HTERT RPE-1 (cell line): ENCODE measurements around the gene GPATCH1.
"Not testable (repeated sequence)": the region's sequence is repeated elsewhere in the genome, so short reads cannot be mapped to it uniquely, and the experiment has no call there.

Experiments used
- in situ Hi-C: fragments of 300-500 bp; cut with MboI; formaldehyde crosslinking; loops from 4 replicates; pipeline ENCODE4 v1.14.3; 2020; ENCODE audit warnings: low sequenced_read_pairs

Gene GPATCH1

DNA sequence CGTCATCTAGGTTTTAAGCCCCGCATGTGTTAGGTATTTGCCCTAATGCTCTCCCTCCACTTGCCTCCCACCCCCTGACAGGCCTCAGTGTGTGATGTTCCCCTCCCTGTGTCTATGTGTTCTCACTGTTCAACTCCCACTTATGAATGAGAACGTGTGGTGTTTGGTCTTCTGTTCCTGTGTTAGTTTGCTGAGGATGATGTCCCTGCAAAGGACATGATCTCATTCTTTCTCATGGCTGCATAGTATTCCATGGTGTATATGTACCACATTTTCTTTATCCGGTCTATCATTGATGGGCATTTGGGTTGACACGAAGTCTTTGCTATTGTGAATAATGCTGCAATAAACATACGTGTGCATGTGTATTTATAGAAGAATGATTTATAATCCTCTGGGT lies 73.3 kb downstream of the GPATCH1 start:
- in situ Hi-C loops = not testable (repeated sequence)

- in situ Hi-C loops = no loop called here
These were observed 75.4 kb downstream of the GPATCH1 start for GRCh38 chr19:33156334-33156733.

- in situ Hi-C loops = no loop called here
These were observed 76.9 kb downstream of the GPATCH1 start for GRCh38 chr19:33157906-33158305.

- in situ Hi-C loops = no loop called here
These were observed 77.4 kb downstream of the GPATCH1 start for GRCh38 chr19:33158365-33158764.

- in situ Hi-C loops = no loop called here
These were observed 78.2 kb downstream of the GPATCH1 start for GRCh38 chr19:33159149-33159548.

GRCh38 chr19:33159893-33160292 lies 78.9 kb downstream of the GPATCH1 start:
- in situ Hi-C loops = no loop called here

- in situ Hi-C loops = no loop called here
These were observed 80.2 kb downstream of the GPATCH1 start for GRCh38 chr19:33161201-33161600.

DNA sequence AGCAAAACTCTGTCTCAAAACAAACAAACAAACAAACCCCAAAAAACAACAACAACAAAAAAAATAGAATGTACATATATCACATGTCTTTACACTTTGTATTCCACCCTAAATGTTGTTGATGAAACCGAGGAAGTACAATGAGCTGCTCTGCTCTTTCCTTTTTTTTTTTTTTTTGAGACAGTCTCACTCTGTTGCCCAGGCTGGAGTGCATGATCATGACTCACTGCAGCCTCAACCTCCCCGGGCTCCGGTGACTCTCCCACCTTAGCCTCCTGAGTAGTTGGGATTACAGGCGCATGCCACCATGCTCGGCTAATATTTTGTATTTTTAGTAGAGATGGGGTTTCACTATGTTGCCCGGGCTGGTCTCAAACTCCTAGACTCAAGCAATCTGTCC lies 82.5 kb downstream of the GPATCH1 start:
- in situ Hi-C loops = no loop called here

DNA sequence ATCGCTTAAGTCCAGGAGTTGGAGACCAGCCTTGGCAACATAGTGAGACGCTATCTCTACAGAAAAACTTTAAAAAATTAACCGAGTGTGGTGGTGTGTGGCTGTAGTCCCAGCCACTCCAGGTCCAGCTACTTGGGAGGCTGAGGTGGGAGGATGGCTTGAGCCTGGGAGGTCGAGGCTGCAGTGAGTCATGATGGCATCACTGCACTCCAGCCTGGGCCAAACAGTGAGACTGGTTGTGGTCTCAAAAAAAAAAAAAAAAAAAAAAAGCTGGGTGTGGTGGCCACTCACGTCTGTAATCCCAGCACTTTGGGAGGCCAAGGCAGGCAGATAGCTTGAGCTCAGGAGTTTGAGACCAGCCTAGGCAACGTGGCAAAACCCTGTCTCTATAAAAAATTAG lies 85.1 kb downstream of the GPATCH1 start:
- in situ Hi-C loops = not testable (repeated sequence)

- in situ Hi-C loops = no loop called here
These were observed 86.5 kb downstream of the GPATCH1 start for GRCh38 chr19:33167438-33167837.

- in situ Hi-C loops = no loop called here
These were observed 87.5 kb downstream of the GPATCH1 start for GRCh38 chr19:33168528-33168927.

GRCh38 chr19:33171222-33171795 lies 90.3 kb downstream of the GPATCH1 start:
- in situ Hi-C loops = no loop called here

DNA sequence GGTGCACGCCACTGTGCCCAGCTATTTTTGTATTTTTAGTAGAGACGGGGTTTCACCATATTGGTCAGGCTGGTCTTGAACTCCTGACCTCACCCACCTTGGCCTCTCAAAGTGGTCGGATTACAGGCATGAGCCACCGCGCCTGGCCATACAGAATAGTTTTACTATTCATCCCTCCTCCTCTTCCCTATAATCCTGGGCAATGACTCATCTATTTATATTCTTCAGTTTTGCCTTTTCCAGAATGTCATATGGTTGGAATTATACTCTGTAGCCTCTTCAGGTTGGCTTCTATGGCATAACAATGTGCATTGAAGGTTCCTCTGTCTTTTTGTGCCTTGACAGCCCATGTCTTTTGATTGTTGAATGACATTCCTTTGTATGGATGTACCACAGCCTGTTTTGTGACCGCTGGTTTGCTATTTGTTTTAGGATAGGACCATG lies 91.0 kb downstream of the GPATCH1 start:
- in situ Hi-C loops = no loop called here

- in situ Hi-C loops = no loop called here
These were observed 93.2 kb downstream of the GPATCH1 start for GRCh38 chr19:33174186-33174585.

GRCh38 chr19:33175156-33175782 lies 94.3 kb downstream of the GPATCH1 start:
- in situ Hi-C loops = no loop called here

DNA sequence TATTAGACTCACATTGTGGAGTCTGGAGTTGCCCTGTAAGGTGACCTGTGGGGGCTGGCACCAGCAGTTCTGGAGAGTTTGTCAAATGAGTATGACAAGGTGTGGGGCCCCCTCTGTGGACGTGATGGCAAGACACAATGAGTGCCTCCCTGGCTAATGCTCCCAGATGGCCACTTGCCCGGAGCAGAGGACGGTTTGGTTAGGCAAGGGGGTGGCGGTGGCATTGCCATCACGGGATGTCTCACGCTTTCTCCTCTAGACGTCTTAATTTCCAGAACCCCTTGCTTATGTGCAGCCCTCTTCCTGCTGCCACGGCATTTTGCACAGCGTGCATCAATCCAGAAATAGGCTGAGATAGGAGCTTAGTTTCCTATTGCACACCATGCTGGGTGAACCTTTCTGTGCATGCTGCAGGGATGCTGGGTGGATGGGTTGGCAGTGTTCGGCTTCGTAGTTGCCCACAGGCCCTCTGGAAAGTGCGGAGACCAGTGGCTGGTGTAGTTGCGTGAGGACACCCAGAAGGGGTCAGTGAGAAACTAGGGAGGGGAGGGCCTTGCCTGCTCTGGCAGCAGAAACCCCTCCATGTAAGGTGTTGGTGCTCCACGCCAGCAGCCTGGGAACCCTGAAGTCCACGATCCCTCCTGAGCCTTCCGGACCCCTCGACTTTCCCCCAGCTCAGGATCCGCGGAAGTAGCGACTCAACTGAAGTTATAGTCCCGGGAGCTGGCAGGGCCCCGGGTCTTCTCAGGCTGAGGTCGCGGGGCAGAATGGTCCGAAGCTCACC lies 95.1 kb downstream of the GPATCH1 start:
- in situ Hi-C loops = no loop called here

DNA sequence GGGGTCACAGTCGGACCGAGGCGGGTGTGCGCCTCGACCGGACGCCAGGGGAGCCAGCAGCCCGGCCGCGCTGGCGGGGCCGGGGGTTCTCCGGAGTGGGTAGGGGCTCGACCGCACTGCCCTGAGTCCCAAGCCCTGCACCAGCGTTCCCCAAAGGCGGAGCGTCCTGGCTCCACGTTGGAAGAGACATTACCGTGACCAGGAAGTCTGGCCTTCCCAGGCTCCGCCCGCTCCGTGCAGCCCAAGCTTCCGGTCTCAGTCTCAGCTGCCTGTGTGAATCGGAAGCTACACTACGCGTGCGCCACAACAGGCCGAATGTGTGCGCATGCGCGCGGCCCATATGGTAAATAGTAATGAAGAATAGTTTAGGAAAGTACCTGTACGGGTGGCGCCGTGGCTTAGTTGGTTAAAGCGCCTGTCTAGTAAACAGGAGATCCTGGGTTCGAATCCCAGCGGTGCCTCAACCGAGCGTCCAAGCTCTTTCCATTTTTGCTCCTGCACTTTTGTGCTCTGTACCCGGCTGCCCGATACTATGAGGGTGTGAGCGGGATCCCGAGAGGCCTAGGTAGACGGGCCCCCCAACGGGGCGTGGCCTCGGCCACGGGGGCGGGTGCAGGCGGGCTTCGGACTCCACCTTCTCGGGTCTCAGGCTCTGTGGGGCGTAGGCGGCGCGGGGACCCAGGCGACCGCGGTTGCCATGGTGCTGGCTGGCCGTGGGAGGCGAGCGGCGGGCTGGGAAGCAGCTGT lies 95.9 kb downstream of the GPATCH1 start:
- in situ Hi-C loops = no loop called here

- in situ Hi-C loops = no loop called here
These were observed 96.5 kb downstream of the GPATCH1 start for GRCh38 chr19:33177417-33177979.
